HCT116 (cell line): ENCODE results near the gene POU5F1.

Source experiments
- CEBPB ChIP-seq: IDR thresholded peaks from 2 replicates; pipeline ENCODE4 v1.6.1; 2012; ENCODE audit warnings: low read depth
- CTCF ChIP-seq, 3 experiments: fragments of 200-600 bp in 1 of 3; sonication (generic) in 1 of 3; IDR thresholded peaks in 2 of 3; conservative IDR thresholded peaks in 1 of 3; 2 replicates each; pipeline ENCODE4 v1.5.1; 2012 to 2017; ENCODE audit warnings: low read depth in 2 of 3, low read length in 2 of 3, antibody characterized with exemption in 1 of 3, borderline replicate concordance in 1 of 3, control low read depth in 1 of 3, mild to moderate bottlenecking in 1 of 3, mixed read lengths in 1 of 3, mixed run types in 1 of 3, moderate library complexity in 1 of 3; ENCODE audit not compliant: insufficient read depth in 1 of 3
- EZH2 ChIP-seq: fragments of 200-600 bp; sonication (generic); IDR thresholded peaks from 2 replicates; pipeline ENCODE4 v1.6.1; 2017; ENCODE audit warnings: antibody characterized with exemption, mixed run types
- EZH2phosphoT487 ChIP-seq: fragments of 200-600 bp; IDR thresholded peaks from 2 replicates; pipeline ENCODE4 v1.6.1; 2018; ENCODE audit warnings: antibody characterized with exemption, borderline replicate concordance
- JUND ChIP-seq: IDR thresholded peaks from 2 replicates; pipeline ENCODE4 v1.6.1; 2012
- POLR2A ChIP-seq: IDR thresholded peaks from 2 replicates; pipeline ENCODE4 v1.7.0; 2011; ENCODE audit warnings: borderline replicate concordance; ENCODE audit not compliant: insufficient read depth, insufficient read length; ENCODE audit errors: extremely low read depth
- SIN3A ChIP-seq: IDR thresholded peaks from 2 replicates; pipeline ENCODE4 v1.6.1; 2012; ENCODE audit warnings: low read depth
- SRF ChIP-seq: IDR thresholded peaks from 2 replicates; pipeline ENCODE4 v1.6.1; 2012; ENCODE audit warnings: low read depth
- YY1 ChIP-seq: IDR thresholded peaks from 2 replicates; pipeline ENCODE4 v1.6.1; 2011; ENCODE audit warnings: low read length, low read depth, moderate library complexity, mild to moderate bottlenecking; ENCODE audit not compliant: insufficient replicate concordance; ENCODE audit errors: extremely low read depth
- ZBTB33 ChIP-seq: IDR thresholded peaks from 2 replicates; pipeline ENCODE4 v1.6.1; 2011; ENCODE audit warnings: mild to moderate bottlenecking, low read length, moderate library complexity; ENCODE audit not compliant: insufficient replicate concordance; ENCODE audit errors: extremely low read depth
- ZNF274 ChIP-seq: fragments of 200-500 bp; sonication (Bioruptor generic); IDR thresholded peaks from 2 replicates; pipeline ENCODE4 v1.6.1; 2014; ENCODE audit warnings: mild to moderate bottlenecking, low read depth, low read length, inconsistent platforms

GRCh38 chr6:31179896-31180295 lies 9.4 kb upstream of the POU5F1 start:
- no peak for TF ChIP-seq CTCF (IDR thresholded peaks at IDR 0.05 in 2 of 3, conservative IDR thresholded peaks at IDR 0.05 in 1 of 3; ENCODE audit: borderline replicate concordance in 1 of 3, insufficient read depth in 1 of 3, low read depth in 2 of 3, low read length in 2 of 3)
- no peak for TF ChIP-seq ZNF274
- no peak for TF ChIP-seq EZH2
- no peak for TF ChIP-seq YY1
- TF ChIP-seq CEBPB, result no peak
- no peak for TF ChIP-seq POLR2A
- no peak for TF ChIP-seq JUND
- no peak for TF ChIP-seq SIN3A
- TF ChIP-seq SRF, result no peak
- no peak for TF ChIP-seq EZH2phosphoT487
- no peak for TF ChIP-seq ZBTB33
